ENCODE results near the gene NRBF2.

GRCh38 chr10:63093227-63093626 lies 39.9 kb upstream of the NRBF2 start:
- TF ChIP-seq CTCF (IDR thresholded peaks at IDR 0.05; ENCODE audit: borderline replicate concordance, extremely low read depth, low read length, poor library complexity, severe bottlenecking) (no peak), EZH2 (IDR thresholded peaks at IDR 0.05; ENCODE audit: borderline replicate concordance, low read depth, low read length, severe bottlenecking) (no peak)
